GM12891 (cell line): ENCODE results near the gene LRRC63.

Experiments
- POLR2A ChIP-seq: IDR thresholded peaks from 2 replicates; pipeline ENCODE4 v1.6.1; 2011; ENCODE audit warnings: low read depth, low read length, control low read depth
- POLR2AphosphoS5 ChIP-seq: IDR thresholded peaks from 2 replicates; pipeline ENCODE4 v1.6.1; 2011; ENCODE audit warnings: low read depth, low read length, control low read depth
- TAF1 ChIP-seq: IDR thresholded peaks from 2 replicates; pipeline ENCODE4 v1.6.1; 2011; ENCODE audit warnings: low read depth, low read length, control low read depth

- TF ChIP-seq TAF1 = no peak
- TF ChIP-seq POLR2A = peak; percentile 17; the same call in 1 of the 2 replicates
- TF ChIP-seq POLR2AphosphoS5 = peak; percentile 51
These were observed 28.4 kb upstream of the LRRC63 start for GRCh38 chr13:46183018-46183946.
